Ureter (tissue), 1 donor: ENCODE data around the gene CHMP6. TPM values are rescaled to one million over a fixed set of nuclear protein-coding genes. Genes with fewer than 3 reads are reported as not detected.

ENCODE experiments used
- DNase-seq: peaks from one replicate; pipeline ENCODE4 v3.0.0-alpha.2; 2020; ENCODE audit warnings: low spot score
- total RNA-seq: library from RNA; stranded (reverse); gene quantifications from one replicate; pipeline ENCODE4 v1.2.4, GENCODE V29; 2023
- donor health status: DM: yes; HTN: yes; CAD: no.

CHMP6 gene
- total RNA-seq, 1 donor from 2014 or later: 26.2 TPM

DNA sequence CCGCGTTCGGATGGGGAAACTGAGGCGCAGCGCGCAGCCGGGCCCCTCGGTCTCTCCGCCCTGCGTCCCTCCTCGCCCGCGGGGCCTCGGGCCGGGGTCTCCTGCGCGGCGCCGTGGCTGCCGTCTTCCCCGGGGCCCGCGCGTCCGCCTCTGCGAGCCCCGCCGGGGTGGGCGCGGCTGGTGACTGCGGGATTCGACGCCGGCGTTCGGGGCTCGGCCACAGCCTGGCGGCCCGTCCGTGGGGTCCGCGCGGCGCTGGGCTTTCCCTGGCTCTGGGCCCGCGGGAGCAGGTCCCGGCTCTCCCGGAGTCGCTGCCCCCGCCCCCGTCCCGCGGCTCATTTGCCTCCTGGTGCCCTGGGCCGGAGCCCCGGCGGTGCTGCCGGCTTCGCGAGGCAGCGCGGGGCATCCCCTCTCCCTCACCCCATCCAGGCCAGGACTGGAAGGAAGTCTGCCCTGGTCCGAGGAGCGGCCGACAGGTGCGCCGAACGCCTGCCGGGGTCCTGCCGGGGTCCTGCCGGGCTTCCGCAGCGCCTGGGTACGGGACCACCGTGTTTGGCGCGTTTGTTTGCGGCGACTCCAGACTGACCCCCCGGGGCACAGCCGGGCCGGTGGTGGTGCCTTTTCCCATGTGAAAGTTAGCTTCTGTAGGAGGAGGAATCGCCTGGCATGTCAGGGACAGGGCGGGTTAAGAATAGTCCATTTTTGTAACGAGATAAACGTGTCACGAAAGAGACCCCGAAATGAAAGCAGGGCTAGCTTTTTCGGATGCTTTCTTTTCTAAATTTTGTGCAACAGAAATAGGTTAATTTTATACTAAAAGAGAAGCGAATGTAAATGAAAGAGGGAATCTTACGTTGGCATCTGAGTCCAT is 671 bp downstream of the CHMP6 start:
- no peak for DNase-seq

DNA sequence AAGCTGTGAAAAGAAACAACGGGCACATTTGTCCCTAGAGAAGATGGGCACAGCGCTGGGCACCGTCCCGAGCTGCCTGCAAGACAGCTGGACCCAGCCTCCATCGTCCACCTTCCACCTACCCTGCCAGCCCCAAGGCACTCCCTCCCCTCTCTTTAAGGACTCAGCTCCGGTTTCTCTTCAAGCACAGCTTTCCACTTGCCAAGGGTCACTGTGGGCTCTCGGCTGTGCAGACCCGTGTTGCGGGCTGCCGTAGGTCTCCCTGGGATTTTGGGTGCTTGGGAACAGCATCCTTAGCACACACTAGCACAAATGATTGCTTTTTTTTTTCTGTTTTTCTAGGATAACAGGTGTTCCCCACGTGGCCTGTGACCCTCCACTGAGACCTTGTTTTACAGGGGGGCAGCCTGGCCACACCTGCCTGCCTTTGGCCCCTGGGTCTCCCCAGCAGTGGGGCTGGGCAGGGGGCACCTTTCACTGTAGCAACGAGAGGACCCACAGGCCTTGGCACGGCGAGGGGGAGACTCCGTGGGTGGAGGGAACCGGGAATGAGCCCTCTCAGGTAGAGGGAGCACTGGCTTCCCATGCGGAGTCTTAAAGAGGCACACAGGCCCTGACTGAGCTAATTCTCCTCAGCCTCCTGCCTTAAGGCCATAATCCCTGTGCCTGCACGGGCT is 1.4 kb downstream of the CHMP6 start:
- no peak for DNase-seq

- DNase-seq: no peak
Observed at GRCh38 chr17:80995131-80995530, 3.5 kb downstream of the CHMP6 start.

DNA sequence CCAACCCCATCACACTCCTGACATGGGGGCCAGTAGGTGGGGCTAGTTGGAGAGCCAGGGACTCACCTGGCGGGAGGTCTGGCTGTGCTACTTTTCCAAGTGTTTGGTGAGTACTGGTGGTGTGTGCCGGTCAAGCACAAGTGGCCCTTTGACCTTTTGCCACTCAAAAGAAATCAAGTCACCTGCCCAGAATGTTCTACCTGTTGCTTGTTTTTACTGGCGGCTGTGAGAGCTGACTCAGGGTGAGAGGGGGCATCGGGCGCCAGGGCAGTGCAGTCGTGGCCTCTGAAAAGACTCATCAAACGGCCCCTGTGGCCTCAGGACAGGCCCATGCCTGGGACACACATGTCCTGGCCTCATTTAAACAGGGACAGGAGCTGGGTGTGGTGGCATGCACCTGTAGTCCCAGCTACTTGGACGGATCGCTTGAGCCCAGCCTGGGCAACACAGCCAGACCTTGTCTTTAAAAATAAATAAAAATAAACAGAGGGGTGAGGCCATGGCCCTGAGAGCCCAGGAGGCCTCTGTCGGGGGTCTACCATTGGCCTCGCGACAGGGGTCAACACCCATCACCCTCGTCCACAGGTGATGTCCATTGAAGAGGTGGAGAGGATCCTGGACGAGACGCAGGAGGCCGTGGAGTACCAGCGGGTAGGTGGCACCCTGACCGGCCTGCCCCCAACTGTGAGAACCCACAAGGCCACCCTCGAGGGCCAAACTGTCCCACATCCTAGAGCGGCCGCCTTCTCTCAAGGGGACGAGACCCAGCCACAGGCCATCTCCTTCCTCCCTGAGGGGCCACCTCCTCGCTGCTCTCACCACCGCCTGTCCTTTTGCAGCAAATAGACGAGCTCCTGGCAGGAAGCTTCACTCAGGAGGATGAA is 5.0 kb downstream of the CHMP6 start:
- no peak for DNase-seq

GRCh38 chr17:80997424-80998117 is 5.9 kb downstream of the CHMP6 start:
- DNase-seq: no peak

- DNase-seq: no peak
Observed at GRCh38 chr17:80998118-80998747, 6.6 kb downstream of the CHMP6 start.

- no peak for DNase-seq
Observed at GRCh38 chr17:80998748-80999535, 7.3 kb downstream of the CHMP6 start.

DNA sequence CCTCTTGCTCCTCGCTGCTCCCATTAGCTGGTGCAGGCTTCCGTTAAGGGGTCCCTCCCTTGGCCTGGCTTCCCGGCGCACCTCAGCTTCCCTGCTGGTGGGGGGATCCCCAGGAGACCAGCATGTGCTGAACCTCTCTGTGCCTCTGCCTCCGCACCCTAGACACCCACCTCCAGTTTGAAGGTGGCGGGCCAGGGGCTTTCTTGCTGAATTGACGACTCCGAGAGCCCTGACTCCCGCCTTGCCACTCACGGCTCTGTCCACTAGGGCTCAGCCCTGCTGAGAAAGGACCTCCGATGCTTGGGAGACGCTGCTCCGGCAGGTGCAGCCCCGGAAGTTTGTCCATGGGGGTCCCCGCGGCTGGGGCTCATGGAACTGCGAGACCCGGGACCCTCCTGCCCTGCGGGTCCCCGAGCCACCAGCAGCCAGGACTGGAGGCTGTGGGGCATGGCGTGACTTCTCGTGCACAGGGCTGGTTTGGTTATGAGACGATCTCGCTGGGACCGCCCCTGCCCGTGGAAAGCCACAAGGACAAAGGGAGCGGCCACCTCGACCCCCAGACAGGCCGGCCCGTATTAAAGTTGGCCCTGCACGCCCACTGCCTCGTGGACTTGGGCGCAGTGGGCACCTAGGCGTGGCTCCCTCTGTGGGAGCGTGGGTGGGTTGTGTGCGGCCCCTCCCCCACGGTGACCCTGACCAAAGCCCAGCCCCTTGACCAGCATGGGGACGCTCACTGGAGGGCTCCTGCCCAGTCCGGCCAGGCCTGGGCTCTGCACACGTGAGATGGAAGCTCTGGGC is 8.1 kb downstream of the CHMP6 start:
- DNase-seq: no peak

DNA sequence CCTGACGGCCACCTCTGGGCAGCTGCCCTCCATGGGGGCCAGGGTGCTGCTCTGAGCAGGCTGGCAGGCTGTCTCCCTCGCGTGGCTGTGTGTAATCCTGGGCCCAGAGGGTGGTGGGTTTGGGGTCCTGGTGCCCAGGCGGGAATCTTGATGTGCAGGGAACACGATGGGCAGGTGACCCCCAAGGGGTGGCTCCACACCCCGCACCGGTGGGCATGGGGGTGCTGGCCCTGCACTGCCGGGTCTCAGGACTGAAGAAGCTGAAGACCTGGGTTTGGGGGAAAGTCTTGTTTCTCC is 8.6 kb downstream of the CHMP6 start:
- no peak for DNase-seq

DNA sequence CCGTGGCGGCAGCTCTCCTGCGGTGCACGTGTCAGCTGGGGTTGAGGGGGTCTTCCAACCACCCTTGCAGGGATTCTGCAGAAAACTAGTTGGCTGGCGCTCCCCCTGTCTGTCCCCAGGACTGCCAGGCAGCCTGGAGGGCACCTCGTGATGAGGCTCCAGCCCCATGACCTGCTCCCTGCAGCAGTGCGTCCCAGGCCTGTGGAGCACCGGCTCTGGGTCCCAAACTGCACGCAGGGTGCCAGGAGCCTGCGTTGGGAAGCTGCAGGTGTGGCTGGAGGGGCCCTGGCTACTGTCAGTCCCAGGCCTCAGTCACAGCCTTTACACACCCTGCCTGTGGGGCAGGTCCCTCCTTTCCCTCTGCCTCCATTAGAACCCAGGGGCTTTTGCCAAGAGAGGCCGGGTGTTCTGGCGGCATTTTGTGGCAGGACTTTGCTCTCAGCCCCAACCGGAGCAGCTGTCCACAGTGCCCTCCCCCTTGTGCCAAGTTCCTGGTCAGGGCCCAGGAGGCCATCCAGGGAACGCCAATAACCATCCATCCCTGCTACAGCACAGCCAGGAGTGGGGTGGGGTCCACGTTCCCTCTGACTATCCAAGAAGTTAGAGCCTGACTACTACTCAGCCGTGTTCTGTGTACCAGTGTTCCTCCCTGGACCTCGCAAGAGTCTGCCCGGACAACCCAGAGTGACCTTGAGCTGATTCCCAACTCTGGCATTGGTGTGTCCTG is 9.2 kb downstream of the CHMP6 start:
- no peak for DNase-seq

DNA sequence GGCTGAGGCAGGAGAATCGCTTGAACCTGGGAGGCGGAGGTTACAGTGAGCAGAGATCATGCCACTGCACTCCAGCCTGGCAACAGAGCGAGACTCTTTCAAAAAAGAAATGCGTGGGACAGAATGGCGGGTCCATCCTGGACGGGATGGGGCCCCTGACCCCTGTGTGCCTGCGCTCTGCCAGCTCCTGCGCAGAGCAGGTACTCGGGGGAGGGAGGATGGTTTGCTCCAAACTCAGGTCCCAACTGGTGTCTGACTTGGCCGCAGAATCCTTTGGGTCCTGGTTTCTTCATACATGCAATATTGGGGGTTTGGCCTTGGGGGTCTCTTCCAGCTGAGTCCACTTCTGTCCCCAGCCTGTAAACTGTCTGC is 10.4 kb downstream of the CHMP6 start:
- DNase-seq: no peak

DNA sequence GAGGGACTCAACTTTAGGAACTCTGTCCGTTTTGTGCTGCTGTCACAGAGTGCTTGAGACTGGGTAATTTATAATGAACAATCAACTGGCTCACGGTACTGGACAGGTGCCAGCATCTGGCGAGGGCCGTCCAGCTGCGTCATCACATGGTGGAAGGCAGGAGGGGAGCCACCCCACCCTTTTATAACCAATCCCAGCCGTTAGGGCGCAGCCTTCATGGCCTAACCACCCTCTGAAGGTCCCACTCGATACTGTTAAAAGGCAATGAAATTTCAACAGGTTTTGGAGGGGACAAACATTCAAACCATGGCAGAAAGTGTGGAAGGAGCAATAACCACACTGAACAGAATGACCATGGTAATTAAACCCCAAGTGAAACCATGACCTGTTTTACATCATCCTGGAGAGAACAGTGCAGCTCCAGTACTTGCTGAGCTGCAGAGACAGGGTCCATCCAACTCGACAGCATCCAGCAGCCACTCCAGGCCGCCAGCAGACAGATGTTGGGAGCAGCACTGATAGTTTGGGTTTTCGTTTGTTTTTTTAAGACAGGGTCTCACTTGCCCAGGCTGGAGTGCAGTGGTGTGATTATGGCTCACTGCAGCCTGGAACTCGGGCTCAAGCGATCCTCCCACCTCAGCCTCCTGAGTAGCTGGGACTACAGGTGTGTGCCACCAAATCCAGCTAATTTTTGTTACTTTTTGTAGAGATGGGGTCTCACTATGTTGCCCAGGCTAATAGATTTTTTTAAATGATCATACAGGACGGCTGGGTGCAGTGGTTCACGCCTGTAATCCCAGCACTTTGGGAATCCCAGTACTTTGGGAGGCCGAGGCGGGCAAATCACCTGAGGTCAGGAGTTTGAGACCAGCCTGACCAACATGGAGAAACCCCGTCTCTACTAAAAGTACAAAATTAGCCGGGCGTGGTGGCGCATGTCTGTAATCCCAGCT is 11.0 kb downstream of the CHMP6 start:
- no peak for DNase-seq

GRCh38 chr17:81003711-81004475 is 12.3 kb downstream of the CHMP6 start:
- DNase-seq: no peak

- no peak for DNase-seq
Observed at GRCh38 chr17:81006891-81007290, 15.2 kb downstream of the CHMP6 start.

- no peak for DNase-seq
Observed at GRCh38 chr17:81008140-81008539, 16.5 kb downstream of the CHMP6 start.

- no peak for DNase-seq
Observed at GRCh38 chr17:81009136-81009535, 17.5 kb downstream of the CHMP6 start.

- no peak for DNase-seq
Observed at GRCh38 chr17:81010935-81011334, 19.3 kb downstream of the CHMP6 start.
